ENCODE results near the gene TRIP4. TPM values are rescaled to one million over a fixed set of nuclear protein-coding genes. Genes with fewer than 3 reads are reported as not detected.

TRIP4 gene
- total and polyA plus RNA-seq, 2 of the 8 experiments (the other 6 are each of a cell fraction or from before 2014, with no cell fraction given) = 6.2 to 18.9 TPM

DNA sequence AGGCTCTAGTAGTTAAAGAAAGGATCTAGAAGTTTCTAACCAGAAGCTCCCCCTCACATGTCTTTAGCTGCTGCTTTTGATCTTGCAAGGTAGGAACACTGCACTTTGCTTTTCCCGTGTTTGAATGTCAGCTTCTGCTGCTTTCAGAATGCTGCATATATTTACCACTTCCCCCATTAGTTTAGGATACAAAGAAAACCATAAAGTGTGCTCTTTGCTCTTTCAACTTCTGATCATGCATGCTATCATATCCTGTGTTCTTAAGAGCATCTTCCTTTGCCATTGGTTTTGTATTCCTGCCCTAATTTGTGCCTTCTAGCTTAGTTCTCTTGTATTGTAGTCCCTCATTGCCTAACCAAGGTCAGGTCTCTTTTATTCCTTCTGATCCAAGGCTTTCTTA is 116.0 kb downstream of the TRIP4 start (continued):
- TF ChIP-seq, protein P1, sequence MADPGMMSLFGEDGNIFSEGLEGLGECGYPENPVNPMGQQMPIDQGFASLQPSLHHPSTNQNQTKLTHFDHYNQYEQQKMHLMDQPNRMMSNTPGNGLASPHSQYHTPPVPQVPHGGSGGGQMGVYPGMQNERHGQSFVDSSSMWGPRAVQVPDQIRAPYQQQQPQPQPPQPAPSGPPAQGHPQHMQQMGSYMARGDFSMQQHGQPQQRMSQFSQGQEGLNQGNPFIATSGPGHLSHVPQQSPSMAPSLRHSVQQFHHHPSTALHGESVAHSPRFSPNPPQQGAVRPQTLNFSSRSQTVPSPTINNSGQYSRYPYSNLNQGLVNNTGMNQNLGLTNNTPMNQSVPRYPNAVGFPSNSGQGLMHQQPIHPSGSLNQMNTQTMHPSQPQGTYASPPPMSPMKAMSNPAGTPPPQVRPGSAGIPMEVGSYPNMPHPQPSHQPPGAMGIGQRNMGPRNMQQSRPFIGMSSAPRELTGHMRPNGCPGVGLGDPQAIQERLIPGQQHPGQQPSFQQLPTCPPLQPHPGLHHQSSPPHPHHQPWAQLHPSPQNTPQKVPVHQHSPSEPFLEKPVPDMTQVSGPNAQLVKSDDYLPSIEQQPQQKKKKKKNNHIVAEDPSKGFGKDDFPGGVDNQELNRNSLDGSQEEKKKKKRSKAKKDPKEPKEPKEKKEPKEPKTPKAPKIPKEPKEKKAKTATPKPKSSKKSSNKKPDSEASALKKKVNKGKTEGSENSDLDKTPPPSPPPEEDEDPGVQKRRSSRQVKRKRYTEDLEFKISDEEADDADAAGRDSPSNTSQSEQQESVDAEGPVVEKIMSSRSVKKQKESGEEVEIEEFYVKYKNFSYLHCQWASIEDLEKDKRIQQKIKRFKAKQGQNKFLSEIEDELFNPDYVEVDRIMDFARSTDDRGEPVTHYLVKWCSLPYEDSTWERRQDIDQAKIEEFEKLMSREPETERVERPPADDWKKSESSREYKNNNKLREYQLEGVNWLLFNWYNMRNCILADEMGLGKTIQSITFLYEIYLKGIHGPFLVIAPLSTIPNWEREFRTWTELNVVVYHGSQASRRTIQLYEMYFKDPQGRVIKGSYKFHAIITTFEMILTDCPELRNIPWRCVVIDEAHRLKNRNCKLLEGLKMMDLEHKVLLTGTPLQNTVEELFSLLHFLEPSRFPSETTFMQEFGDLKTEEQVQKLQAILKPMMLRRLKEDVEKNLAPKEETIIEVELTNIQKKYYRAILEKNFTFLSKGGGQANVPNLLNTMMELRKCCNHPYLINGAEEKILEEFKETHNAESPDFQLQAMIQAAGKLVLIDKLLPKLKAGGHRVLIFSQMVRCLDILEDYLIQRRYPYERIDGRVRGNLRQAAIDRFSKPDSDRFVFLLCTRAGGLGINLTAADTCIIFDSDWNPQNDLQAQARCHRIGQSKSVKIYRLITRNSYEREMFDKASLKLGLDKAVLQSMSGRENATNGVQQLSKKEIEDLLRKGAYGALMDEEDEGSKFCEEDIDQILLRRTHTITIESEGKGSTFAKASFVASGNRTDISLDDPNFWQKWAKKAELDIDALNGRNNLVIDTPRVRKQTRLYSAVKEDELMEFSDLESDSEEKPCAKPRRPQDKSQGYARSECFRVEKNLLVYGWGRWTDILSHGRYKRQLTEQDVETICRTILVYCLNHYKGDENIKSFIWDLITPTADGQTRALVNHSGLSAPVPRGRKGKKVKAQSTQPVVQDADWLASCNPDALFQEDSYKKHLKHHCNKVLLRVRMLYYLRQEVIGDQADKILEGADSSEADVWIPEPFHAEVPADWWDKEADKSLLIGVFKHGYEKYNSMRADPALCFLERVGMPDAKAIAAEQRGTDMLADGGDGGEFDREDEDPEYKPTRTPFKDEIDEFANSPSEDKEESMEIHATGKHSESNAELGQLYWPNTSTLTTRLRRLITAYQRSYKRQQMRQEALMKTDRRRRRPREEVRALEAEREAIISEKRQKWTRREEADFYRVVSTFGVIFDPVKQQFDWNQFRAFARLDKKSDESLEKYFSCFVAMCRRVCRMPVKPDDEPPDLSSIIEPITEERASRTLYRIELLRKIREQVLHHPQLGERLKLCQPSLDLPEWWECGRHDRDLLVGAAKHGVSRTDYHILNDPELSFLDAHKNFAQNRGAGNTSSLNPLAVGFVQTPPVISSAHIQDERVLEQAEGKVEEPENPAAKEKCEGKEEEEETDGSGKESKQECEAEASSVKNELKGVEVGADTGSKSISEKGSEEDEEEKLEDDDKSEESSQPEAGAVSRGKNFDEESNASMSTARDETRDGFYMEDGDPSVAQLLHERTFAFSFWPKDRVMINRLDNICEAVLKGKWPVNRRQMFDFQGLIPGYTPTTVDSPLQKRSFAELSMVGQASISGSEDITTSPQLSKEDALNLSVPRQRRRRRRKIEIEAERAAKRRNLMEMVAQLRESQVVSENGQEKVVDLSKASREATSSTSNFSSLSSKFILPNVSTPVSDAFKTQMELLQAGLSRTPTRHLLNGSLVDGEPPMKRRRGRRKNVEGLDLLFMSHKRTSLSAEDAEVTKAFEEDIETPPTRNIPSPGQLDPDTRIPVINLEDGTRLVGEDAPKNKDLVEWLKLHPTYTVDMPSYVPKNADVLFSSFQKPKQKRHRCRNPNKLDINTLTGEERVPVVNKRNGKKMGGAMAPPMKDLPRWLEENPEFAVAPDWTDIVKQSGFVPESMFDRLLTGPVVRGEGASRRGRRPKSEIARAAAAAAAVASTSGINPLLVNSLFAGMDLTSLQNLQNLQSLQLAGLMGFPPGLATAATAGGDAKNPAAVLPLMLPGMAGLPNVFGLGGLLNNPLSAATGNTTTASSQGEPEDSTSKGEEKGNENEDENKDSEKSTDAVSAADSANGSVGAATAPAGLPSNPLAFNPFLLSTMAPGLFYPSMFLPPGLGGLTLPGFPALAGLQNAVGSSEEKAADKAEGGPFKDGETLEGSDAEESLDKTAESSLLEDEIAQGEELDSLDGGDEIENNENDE (IDR thresholded peaks at IDR 0.05; ENCODE audit: insufficient replicate concordance, low read length) = no peak
- TF ChIP-seq KDM1A (IDR thresholded peaks at IDR 0.05; ENCODE audit: borderline replicate concordance, low read length) (no peak), KDM4A (IDR thresholded peaks at IDR 0.05; ENCODE audit: low read depth, low read length, severe bottlenecking) (no peak)
